Chondrocyte (in vitro differentiated cells): ENCODE results near the gene CACYBP. TPM values are rescaled to one million over a fixed set of nuclear protein-coding genes. Genes with fewer than 3 reads are reported as not detected.

Source experiments
- DNase-seq: peaks from one replicate; pipeline ENCODE4 v3.0.0; 2021; ENCODE audit warnings: mixed read lengths, low spot score
- H3K27ac Mint-ChIP-seq: one replicate; pipeline ENCODE4 v1.8.0; 2021; ENCODE audit warnings: mild to moderate bottlenecking, moderate library complexity, mixed read lengths; ENCODE audit not compliant: unreplicated experiment
- H3K27me3 Mint-ChIP-seq: 2 replicates; pipeline ENCODE4 v1.8.0; 2021; ENCODE audit warnings: low read depth, mixed read lengths
- H3K36me3 Mint-ChIP-seq: 2 replicates; pipeline ENCODE4 v1.8.0; 2021; ENCODE audit warnings: low read depth, mixed read lengths
- H3K4me1 Mint-ChIP-seq: 2 replicates; pipeline ENCODE4 v1.8.0; 2021; ENCODE audit warnings: low read depth, mild to moderate bottlenecking, mixed read lengths
- H3K4me3 Mint-ChIP-seq: one replicate; pipeline ENCODE4 v1.8.0; 2021; ENCODE audit warnings: mild to moderate bottlenecking, moderate library complexity, mixed read lengths; ENCODE audit not compliant: unreplicated experiment
- H3K9me3 Mint-ChIP-seq: 2 replicates; pipeline ENCODE4 v1.8.0; 2021; ENCODE audit warnings: low read depth, mixed read lengths
- CTCF ChIP-seq: fragments of 200-600 bp; sonication (generic); IDR thresholded peaks from 2 replicates; pipeline ENCODE4 v1.5.0; 2021; ENCODE audit warnings: antibody characterized with exemption, mild to moderate bottlenecking, moderate library complexity
- total RNA-seq: library from RNA; stranded (reverse); gene quantifications from 3 replicates; pipeline ENCODE4 v1.2.1, GENCODE V29; 2021

The CACYBP gene
- total RNA-seq, 1 donor from 2014 or later, result 65.4 TPM

DNA sequence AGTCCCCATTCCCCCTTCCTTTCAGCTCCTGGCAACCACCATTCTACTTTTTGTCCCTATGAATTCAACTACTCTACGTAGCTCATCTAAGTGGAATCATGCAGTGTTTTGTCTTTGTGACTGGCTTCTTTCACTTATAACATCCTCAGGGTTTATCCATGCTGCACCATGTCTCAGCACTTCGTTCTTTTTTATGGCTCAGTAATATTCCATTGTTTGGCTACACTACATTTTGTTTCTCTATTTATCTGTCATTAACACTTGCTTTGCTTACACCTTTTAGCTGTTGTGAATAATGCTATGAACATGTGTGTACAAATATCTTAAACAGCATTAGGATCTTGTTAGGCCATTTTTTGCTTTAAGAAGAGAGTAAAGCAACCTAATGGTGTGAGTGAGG is 25.0 kb downstream of the CACYBP start:
- H3K9me3 Mint-ChIP-seq, result peaks cover 5% of the 10 kb centered on the region
- DNase-seq, result no peak
- no peaks in the 10 kb centered on the region for H3K27me3 Mint-ChIP-seq
- H3K27ac Mint-ChIP-seq, result no peak overlapping the region
- TF ChIP-seq CTCF, result no peak
- no peaks in the 10 kb centered on the region for H3K36me3 Mint-ChIP-seq
- H3K4me3 Mint-ChIP-seq, result no peak overlapping the region
- peaks cover 30% of the 10 kb centered on the region for H3K4me1 Mint-ChIP-seq

GRCh38 chr1:175033953-175034352 is 34.2 kb downstream of the CACYBP start:
- no peak overlapping the region for H3K4me3 Mint-ChIP-seq
- H3K27ac Mint-ChIP-seq, result no peak overlapping the region
- no peaks in the 10 kb centered on the region for H3K36me3 Mint-ChIP-seq
- TF ChIP-seq CTCF, result no peak
- DNase-seq, result no peak
- peaks cover 20% of the 10 kb centered on the region for H3K4me1 Mint-ChIP-seq
- no peaks in the 10 kb centered on the region for H3K9me3 Mint-ChIP-seq
- H3K27me3 Mint-ChIP-seq, result no peaks in the 10 kb centered on the region

DNA sequence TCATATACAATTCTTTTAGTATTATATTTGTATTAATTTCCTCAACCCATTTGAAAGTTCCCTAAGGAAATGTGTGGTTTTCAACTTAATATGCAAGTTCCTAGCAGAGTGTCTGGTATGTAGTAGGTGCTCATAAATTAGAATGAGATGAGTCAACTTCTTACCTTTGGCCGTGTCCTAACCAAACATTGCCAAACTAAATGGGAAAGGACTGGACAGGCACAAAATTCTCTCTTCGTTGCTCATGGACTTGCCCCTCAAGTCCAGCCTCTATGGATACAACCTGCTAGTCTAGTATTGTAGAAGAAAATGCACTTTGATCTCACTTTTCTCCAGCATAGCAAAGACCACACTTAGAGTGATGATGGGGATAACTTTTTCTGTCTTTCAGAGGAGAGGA is 35.0 kb downstream of the CACYBP start:
- Mint-ChIP-seq H3K27ac (no peak overlapping the region), H3K9me3 (no peaks in the 10 kb centered on the region), H3K36me3 (no peaks in the 10 kb centered on the region), H3K27me3 (no peaks in the 10 kb centered on the region), H3K4me3 (no peak overlapping the region), H3K4me1 (peaks cover 14% of the 10 kb centered on the region)
- no peak for DNase-seq
- no peak for TF ChIP-seq CTCF

DNA sequence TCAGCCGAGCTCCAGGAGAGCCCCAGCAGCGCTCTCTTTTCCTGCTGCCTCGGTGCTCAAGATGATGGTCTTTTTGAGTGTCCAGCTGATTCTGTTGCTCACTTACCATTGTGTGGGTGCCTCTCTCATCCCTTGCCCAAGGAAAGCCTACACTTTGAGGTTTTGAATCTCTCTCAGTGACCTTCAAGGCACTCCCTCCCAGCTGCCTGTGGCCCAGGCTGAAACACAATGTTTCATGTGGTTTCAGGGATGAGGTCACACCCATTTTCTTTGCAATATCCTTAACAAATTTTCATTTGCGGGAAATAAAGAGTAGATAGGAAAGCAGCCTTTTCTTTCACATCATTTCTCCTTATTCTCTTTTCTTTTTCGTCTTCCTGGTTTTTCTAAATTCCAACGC is 36.1 kb downstream of the CACYBP start:
- H3K27me3 Mint-ChIP-seq, result no peaks in the 10 kb centered on the region
- no peak overlapping the region for H3K27ac Mint-ChIP-seq
- peaks cover 11% of the 10 kb centered on the region for H3K4me1 Mint-ChIP-seq
- no peaks in the 10 kb centered on the region for H3K9me3 Mint-ChIP-seq
- TF ChIP-seq CTCF, result no peak
- H3K4me3 Mint-ChIP-seq, result no peak overlapping the region
- H3K36me3 Mint-ChIP-seq, result no peaks in the 10 kb centered on the region
- no peak for DNase-seq

- Mint-ChIP-seq H3K27ac (no peak overlapping the region), H3K4me3 (no peak overlapping the region), H3K36me3 (no peaks in the 10 kb centered on the region), H3K4me1 (peaks cover 11% of the 10 kb centered on the region), H3K9me3 (no peaks in the 10 kb centered on the region), H3K27me3 (no peaks in the 10 kb centered on the region)
- DNase-seq, result no peak
- no peak for TF ChIP-seq CTCF
These were observed 36.7 kb downstream of the CACYBP start for GRCh38 chr1:175036476-175036875.
